Nephron (organoid): Measurements from ENCODE around the gene CHRM2.

Source experiments
- H3K27ac Mint-ChIP-seq, 3 experiments: 2 replicates each; pipeline ENCODE4 v1.8.0; 2020; ENCODE audit warnings: mixed read lengths in 3 of 3, mild to moderate bottlenecking in 2 of 3, moderate library complexity in 1 of 3
- H3K27me3 Mint-ChIP-seq: 2 replicates; pipeline ENCODE4 v1.8.0; 2021; ENCODE audit warnings: low read depth, mild to moderate bottlenecking, moderate library complexity, mixed read lengths
- H3K36me3 Mint-ChIP-seq: 2 replicates; pipeline ENCODE4 v1.8.0; 2020; ENCODE audit warnings: low read depth, mixed read lengths
- H3K4me1 Mint-ChIP-seq: 2 replicates; pipeline ENCODE4 v1.8.0; 2020; ENCODE audit warnings: mixed read lengths
- H3K4me3 Mint-ChIP-seq, 3 experiments: 2 replicates each; pipeline ENCODE4 v1.8.0; 2020; ENCODE audit warnings: mild to moderate bottlenecking in 3 of 3, mixed read lengths in 3 of 3, moderate library complexity in 2 of 3
- H3K9me3 Mint-ChIP-seq: 2 replicates; pipeline ENCODE4 v1.8.0; 2020; ENCODE audit warnings: mixed read lengths
- CTCF ChIP-seq, 3 experiments: fragments of 200-600 bp; sonication (generic); IDR thresholded peaks; one replicate each; pipeline ENCODE4 v1.5.0; 2021; ENCODE audit warnings: antibody characterized with exemption in 3 of 3; ENCODE audit not compliant: unreplicated experiment in 3 of 3

CHRM2 gene

GRCh38 chr7:136993377-136993776, 124.9 kb downstream of the CHRM2 start:
- TF ChIP-seq CTCF (IDR thresholded peaks at IDR 0.05; ENCODE audit: unreplicated experiment in 3 of 3), result no peak
- no peak overlapping the region for H3K4me3 Mint-ChIP-seq
- peaks cover 4% of the 10 kb centered on the region for H3K9me3 Mint-ChIP-seq
- H3K27me3 Mint-ChIP-seq, result no peaks in the 10 kb centered on the region
- H3K4me1 Mint-ChIP-seq, result peaks cover 5% of the 10 kb centered on the region
- H3K36me3 Mint-ChIP-seq, result no peaks in the 10 kb centered on the region
- no peak overlapping the region for H3K27ac Mint-ChIP-seq

DNA sequence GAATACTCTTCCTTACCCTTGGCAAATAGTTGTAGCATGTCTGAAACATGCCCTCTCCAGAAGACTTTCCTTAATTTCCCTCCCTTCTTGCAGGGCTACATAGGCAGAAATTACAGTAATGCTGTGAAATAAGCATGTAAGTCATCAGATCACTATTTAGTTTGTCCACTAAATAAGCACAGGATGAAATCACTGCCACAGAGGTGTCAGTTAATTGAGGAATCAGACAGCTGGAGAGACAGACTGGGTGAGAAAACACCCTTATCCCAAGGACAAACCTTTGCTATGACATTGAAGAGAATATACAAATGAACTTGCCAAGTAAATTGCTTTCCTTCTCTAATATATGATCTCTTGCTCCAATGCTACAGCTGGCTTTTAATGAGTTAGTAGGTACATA, 129.3 kb downstream of the CHRM2 start:
- H3K27me3 Mint-ChIP-seq, result no peaks in the 10 kb centered on the region
- TF ChIP-seq CTCF (IDR thresholded peaks at IDR 0.05; ENCODE audit: unreplicated experiment in 3 of 3), result no peak

DNA sequence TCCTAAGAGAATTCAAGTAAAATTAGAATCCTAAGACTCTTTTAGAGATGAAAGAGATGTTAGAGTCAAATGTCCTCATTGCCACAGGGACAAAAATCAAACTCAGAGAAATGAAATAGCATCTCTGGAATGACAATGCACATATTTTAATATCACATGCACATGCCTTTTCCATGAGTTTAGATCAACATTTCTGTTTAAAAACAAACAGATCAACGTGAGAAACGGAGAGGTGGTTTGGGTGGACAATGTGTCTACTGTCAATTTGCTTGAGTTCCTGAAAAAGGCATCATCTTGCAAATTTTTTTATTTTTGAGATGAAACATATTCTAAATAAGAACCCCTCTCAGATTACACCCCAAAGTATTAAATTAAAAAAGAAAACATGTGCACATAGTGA, 130.0 kb downstream of the CHRM2 start:
- peaks cover 16% of the 10 kb centered on the region for H3K4me1 Mint-ChIP-seq
- no peaks in the 10 kb centered on the region for H3K9me3 Mint-ChIP-seq
- H3K4me3 Mint-ChIP-seq, result no peak overlapping the region
- H3K36me3 Mint-ChIP-seq, result no peaks in the 10 kb centered on the region
- H3K27ac Mint-ChIP-seq, result no peak overlapping the region
- no peak for TF ChIP-seq CTCF (IDR thresholded peaks at IDR 0.05; ENCODE audit: unreplicated experiment in 3 of 3)
- no peaks in the 10 kb centered on the region for H3K27me3 Mint-ChIP-seq

More for the DNA sequence above, 129.3 kb downstream of the CHRM2 start:
- Mint-ChIP-seq H3K4me3 (no peak overlapping the region), H3K36me3 (no peaks in the 10 kb centered on the region), H3K9me3 (no peaks in the 10 kb centered on the region), H3K4me1 (peaks cover 16% of the 10 kb centered on the region), H3K27ac (no peak overlapping the region)

GRCh38 chr7:137000621-137001020, 132.2 kb downstream of the CHRM2 start:
- no peaks in the 10 kb centered on the region for H3K27me3 Mint-ChIP-seq
- no peak overlapping the region for H3K4me3 Mint-ChIP-seq
- H3K36me3 Mint-ChIP-seq, result no peaks in the 10 kb centered on the region
- no peak for TF ChIP-seq CTCF (IDR thresholded peaks at IDR 0.05; ENCODE audit: unreplicated experiment in 3 of 3)
- peaks cover 16% of the 10 kb centered on the region for H3K4me1 Mint-ChIP-seq
- peak overlapping the region; percentile 28 to 87 (median 81) for H3K27ac Mint-ChIP-seq
- no peaks in the 10 kb centered on the region for H3K9me3 Mint-ChIP-seq

DNA sequence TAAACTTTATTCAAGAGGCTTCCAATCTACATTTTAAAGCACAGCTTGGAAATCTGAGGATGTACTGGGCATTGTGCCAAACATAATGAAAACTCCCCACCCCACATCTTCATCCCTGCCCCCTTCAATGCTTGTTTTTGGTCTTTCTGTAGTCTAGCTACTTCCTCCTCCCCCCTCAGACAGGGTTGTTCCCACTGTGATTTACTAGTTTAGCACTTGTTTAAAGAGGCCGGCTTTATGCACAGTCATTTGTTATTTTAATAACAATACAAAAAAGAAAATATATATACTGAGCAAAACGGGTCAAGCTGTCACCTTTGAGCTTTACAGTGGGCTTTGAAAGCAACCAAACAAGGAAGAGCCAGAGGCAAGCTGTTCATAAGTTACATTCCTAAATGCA, 132.6 kb downstream of the CHRM2 start:
- no peak for TF ChIP-seq CTCF (IDR thresholded peaks at IDR 0.05; ENCODE audit: unreplicated experiment in 3 of 3)
- peak overlapping the region; percentile 28 to 87 (median 81) for H3K27ac Mint-ChIP-seq
- no peaks in the 10 kb centered on the region for H3K36me3 Mint-ChIP-seq
- no peaks in the 10 kb centered on the region for H3K27me3 Mint-ChIP-seq
- peaks cover 16% of the 10 kb centered on the region for H3K4me1 Mint-ChIP-seq
- H3K4me3 Mint-ChIP-seq, result no peak overlapping the region
- no peaks in the 10 kb centered on the region for H3K9me3 Mint-ChIP-seq

DNA sequence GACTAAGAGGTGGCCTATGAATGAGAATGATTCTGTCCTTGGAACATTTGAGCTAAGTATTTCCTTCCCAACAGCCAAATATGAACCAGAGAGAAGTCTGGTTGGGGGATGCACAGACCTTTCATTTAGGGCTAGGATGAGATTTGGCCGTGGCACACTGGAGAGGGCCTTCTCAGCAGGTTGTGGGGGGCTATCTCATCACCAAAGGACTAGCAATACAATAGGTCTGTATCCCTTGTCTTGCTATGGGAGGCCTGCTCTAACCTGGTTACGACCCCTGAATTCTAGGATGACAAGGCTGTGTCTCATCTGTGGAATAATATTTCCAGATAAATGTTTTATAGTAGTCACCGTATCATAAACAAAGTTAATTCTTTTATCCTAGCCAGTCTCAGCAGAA, 133.0 kb downstream of the CHRM2 start:
- H3K4me3 Mint-ChIP-seq, result no peak overlapping the region
- peaks cover 16% of the 10 kb centered on the region for H3K4me1 Mint-ChIP-seq
- H3K27me3 Mint-ChIP-seq, result no peaks in the 10 kb centered on the region
- H3K27ac Mint-ChIP-seq, result peak overlapping the region; percentile 28 to 87 (median 81)
- H3K9me3 Mint-ChIP-seq, result no peaks in the 10 kb centered on the region
- H3K36me3 Mint-ChIP-seq, result no peaks in the 10 kb centered on the region
- no peak for TF ChIP-seq CTCF (IDR thresholded peaks at IDR 0.05; ENCODE audit: unreplicated experiment in 3 of 3)
